Ishikawa (cell line): Measurements from ENCODE around the gene DHX40.

Experiments
- CEBPB ChIP-seq: IDR thresholded peaks from 2 replicates; pipeline ENCODE4 v1.6.1; 2012
- EGR1 ChIP-seq: IDR thresholded peaks from 2 replicates; pipeline ENCODE4 v1.6.1; 2012
- EP300 ChIP-seq: IDR thresholded peaks from 2 replicates; pipeline ENCODE4 v1.6.1; 2012; ENCODE audit warnings: borderline replicate concordance
- MAX ChIP-seq: IDR thresholded peaks from 2 replicates; pipeline ENCODE4 v1.6.1; 2012
- NFIC ChIP-seq: IDR thresholded peaks from 2 replicates; pipeline ENCODE4 v1.6.1; 2012
- RAD21 ChIP-seq: IDR thresholded peaks from 2 replicates; pipeline ENCODE4 v1.6.1; 2012; ENCODE audit warnings: low read depth
- REST ChIP-seq: IDR thresholded peaks from 2 replicates; pipeline ENCODE4 v1.6.1; 2012; ENCODE audit warnings: low read depth, mild to moderate bottlenecking
- TAF1 ChIP-seq: IDR thresholded peaks from 2 replicates; pipeline ENCODE4 v1.6.1; 2012; ENCODE audit warnings: low read depth, mild to moderate bottlenecking
- TCF12 ChIP-seq: IDR thresholded peaks from 2 replicates; pipeline ENCODE4 v1.6.1; 2012; ENCODE audit warnings: low read depth
- TEAD4 ChIP-seq: IDR thresholded peaks from 2 replicates; pipeline ENCODE4 v1.6.1; 2012
- USF1 ChIP-seq: IDR thresholded peaks from 2 replicates; pipeline ENCODE4 v1.6.1; 2012
- YY1 ChIP-seq: IDR thresholded peaks from 2 replicates; pipeline ENCODE4 v1.6.1; 2012; ENCODE audit warnings: low read depth

- TF ChIP-seq EP300 (no peak), TCF12 (no peak), USF1 (no peak), TEAD4 (no peak), MAX (no peak), REST (no peak), TAF1 (no peak), NFIC (no peak), YY1 (no peak), EGR1 (no peak), CEBPB (no peak), RAD21 (no peak)
Observed at GRCh38 chr17:59619035-59619297, 53.6 kb downstream of the DHX40 start.
